K562 (cell line): ENCODE data around the gene ZNF862. TPM values are rescaled to one million over a fixed set of nuclear protein-coding genes. Genes with fewer than 3 reads are reported as not detected.
A peak's percentile ranks its signal among the peaks of the same experiment; 100 is the strongest.

ENCODE experiments used
- ATF3 ChIP-seq, 2 experiments: fragments of 450-650 bp in 1 of 2; sonication (generic) in 1 of 2; formaldehyde crosslinking in 1 of 2; IDR thresholded peaks in 1 of 2; conservative IDR thresholded peaks in 1 of 2; 2 replicates each; pipeline versions ENCODE4 v1.6.1 to v1.8.1; 2016 to 2023; ENCODE audit warnings: mild to moderate bottlenecking in 2 of 2, moderate library complexity in 2 of 2, inconsistent platforms in 1 of 2, missing genetic modification reagents in 1 of 2
- BCOR ChIP-seq: fragments of 450-650 bp; IDR thresholded peaks from 2 replicates; pipeline ENCODE4 v1.6.1; 2016
- CEBPG ChIP-seq, 3 experiments: fragments of 200-800 bp in 1 of 3; sonication (Bioruptor generic) in 1 of 3; sonication (generic) in 1 of 3; formaldehyde crosslinking in 1 of 3; IDR thresholded peaks in 2 of 3; conservative IDR thresholded peaks in 1 of 3; 2 replicates each; pipeline versions ENCODE4 v1.6.1 to v1.8.0; 2016 to 2022; ENCODE audit warnings: missing compliant biosample characterization in 2 of 3, missing genetic modification characterization in 2 of 3, mild to moderate bottlenecking in 1 of 3, missing genetic modification reagents in 1 of 3
- DMBX1 ChIP-seq: fragments of 250-450 bp; sonication (Bioruptor Pico); IDR thresholded peaks from 2 replicates; pipeline ENCODE4 v1.8.0; 2022; ENCODE audit warnings: inconsistent platforms, mild to moderate bottlenecking, moderate library complexity, borderline replicate concordance
- DNMT1 ChIP-seq: fragments of 450-650 bp; IDR thresholded peaks from 2 replicates; pipeline ENCODE4 v1.6.1; 2016; ENCODE audit warnings: antibody characterized with exemption, mild to moderate bottlenecking
- FOXA3 ChIP-seq, 2 experiments: fragments of 450-650 bp in 1 of 2; sonication (generic) in 1 of 2; formaldehyde crosslinking; IDR thresholded peaks in 1 of 2; conservative IDR thresholded peaks in 1 of 2; 2 replicates each; pipeline versions ENCODE4 v1.4.0 to v1.8.0; 2020 to 2022; ENCODE audit warnings: mild to moderate bottlenecking in 2 of 2, missing genetic modification reagents in 1 of 2
- HDAC8 ChIP-seq: fragments of 450-650 bp; IDR thresholded peaks from 2 replicates; pipeline ENCODE4 v1.6.1; 2016; ENCODE audit warnings: mild to moderate bottlenecking, missing genetic modification characterization, moderate library complexity, missing compliant biosample characterization
- IRF1 ChIP-seq: sonication (generic); formaldehyde crosslinking; IDR thresholded peaks from 2 replicates; pipeline ENCODE4 v1.8.0; 2022; ENCODE audit warnings: missing genetic modification reagents, mild to moderate bottlenecking, borderline replicate concordance
- ZFP30 ChIP-seq: fragments of 250-450 bp; sonication (Bioruptor Pico); IDR thresholded peaks from 2 replicates; pipeline ENCODE4 v1.8.0; 2022; ENCODE audit warnings: moderate library complexity, mild to moderate bottlenecking, inconsistent platforms, borderline replicate concordance
- ZNF124 ChIP-seq: sonication (generic); formaldehyde crosslinking; IDR thresholded peaks from 2 replicates; pipeline ENCODE4 v1.8.1; 2022; ENCODE audit warnings: missing genetic modification reagents
- ZNF143 ChIP-seq: sonication (generic); formaldehyde crosslinking; IDR thresholded peaks from 2 replicates; pipeline ENCODE4 v1.9.0; 2022; ENCODE audit warnings: mild to moderate bottlenecking, missing genetic modification reagents
- ZNF449 ChIP-seq: fragments of 250-450 bp; sonication (Bioruptor Pico); IDR thresholded peaks from 2 replicates; pipeline ENCODE4 v1.8.0; 2022; ENCODE audit warnings: moderate library complexity, mild to moderate bottlenecking, inconsistent platforms
- ZNF583 ChIP-seq: fragments of 250-450 bp; sonication (Bioruptor Pico); IDR thresholded peaks from 2 replicates; pipeline ENCODE4 v1.4.0; 2020
- ZNF707 ChIP-seq: fragments of 250-450 bp; sonication (Bioruptor Pico); conservative IDR thresholded peaks from 2 replicates; pipeline ENCODE4 v1.8.0; 2022; ENCODE audit warnings: inconsistent platforms, mild to moderate bottlenecking, moderate library complexity
- ZNF785 ChIP-seq: fragments of 250-450 bp; sonication (Bioruptor Pico); IDR thresholded peaks from 2 replicates; pipeline ENCODE4 v1.4.0; 2020; ENCODE audit warnings: mild to moderate bottlenecking
- polyA plus RNA-seq, 8 experiments: library from polyadenylated mRNA; depleted of rRNA in 4 of 8; stranded (reverse) in 5 of 8; unstranded in 3 of 8; fragments of >200 nt; fragmentation: Nextera tagmentation in 2 of 8; fragmentation: Illumina TruSeq in 1 of 8; extraction: Ambion mirVana in 2 of 8; extraction: Trizol in 1 of 8; gene quantifications; 2 replicates each; pipeline versions ENCODE4 v1.2.1 to v1.2.3, GENCODE V29; 2011 to 2014; ENCODE audit warnings: inconsistent platforms in 1 of 8, missing spikeins in 1 of 8
- total RNA-seq, 7 experiments: library from RNA; depleted of rRNA in 6 of 7; stranded (reverse); fragments of >200 nt in 6 of 7; fragmentation: Illumina TruSeq in 2 of 7; extraction: Trizol in 2 of 7; gene quantifications; 2 replicates each; pipeline versions ENCODE4 v1.2.1 to v1.2.3, GENCODE V29; 2011 to 2021; ENCODE audit warnings: low replicate concordance in 1 of 7
- TF ChIP-seq, protein P1 (sequence below), 3 experiments: fragments of 200-800 bp in 1 of 3; fragments of 250-450 bp in 1 of 3; fragments of 450-650 bp in 1 of 3; sonication (Bioruptor Pico) in 1 of 3; sonication (Bioruptor generic) in 1 of 3; formaldehyde crosslinking in 1 of 3; IDR thresholded peaks; 2 replicates each; pipeline versions ENCODE4 v1.6.1 to v1.8.0; 2016 to 2022; ENCODE audit warnings: mild to moderate bottlenecking in 2 of 3, missing genetic modification characterization in 2 of 3, missing compliant biosample characterization in 1 of 3, moderate library complexity in 1 of 3

The ZNF862 gene
- total and polyA plus RNA-seq, 9 of the 15 experiments (the other 6 are each of a cell fraction or from before 2014, with no cell fraction given): 1.1 to 3.9 (median 2.6) TPM

DNA sequence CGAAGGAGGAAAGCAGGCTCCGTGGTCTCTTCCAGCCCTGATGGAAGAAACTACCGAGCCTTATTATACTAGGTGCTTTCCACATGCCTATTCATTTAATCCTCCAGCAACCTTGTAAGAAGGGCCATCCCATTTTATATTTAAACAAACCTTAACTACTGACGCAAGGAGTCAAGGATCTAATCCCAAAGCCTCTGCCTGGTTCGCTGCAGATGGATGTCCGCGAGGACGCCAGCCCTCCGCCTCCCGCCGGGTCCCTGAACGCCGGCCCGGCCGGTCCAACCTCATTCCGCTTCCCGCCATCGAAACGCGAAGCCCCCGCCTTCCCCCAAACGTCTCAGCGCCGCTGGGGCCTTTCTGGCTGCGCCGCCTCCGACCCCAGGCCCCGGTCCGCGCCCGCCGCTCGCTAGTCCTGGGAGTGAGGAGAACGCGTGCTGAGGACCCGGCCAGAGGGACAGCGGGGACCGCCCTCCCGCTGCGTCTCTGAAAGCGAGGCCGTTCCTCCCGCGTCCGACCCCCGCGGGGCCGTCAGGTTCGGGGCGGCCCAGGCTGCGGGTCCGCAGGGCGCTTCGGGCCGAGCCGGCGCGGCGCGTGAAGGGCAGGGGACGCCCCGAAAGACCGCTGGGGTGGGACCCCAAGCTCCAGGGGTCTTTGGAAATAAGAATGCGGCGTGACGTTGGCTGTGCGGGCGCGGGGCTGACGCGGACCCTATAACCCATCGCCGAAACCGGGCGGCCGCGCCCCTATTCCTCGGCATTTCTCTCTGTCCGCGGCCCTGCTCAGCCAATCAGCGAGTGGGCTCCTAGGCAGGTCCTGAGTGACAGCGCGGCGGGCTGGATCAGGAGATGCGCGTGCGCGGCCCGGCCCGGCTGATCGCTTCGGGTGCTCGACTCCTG lies 35.1 kb downstream of the ZNF862 start, which contains the start of gene ATP6V0E2 (continued):
- TF ChIP-seq, protein P1, sequence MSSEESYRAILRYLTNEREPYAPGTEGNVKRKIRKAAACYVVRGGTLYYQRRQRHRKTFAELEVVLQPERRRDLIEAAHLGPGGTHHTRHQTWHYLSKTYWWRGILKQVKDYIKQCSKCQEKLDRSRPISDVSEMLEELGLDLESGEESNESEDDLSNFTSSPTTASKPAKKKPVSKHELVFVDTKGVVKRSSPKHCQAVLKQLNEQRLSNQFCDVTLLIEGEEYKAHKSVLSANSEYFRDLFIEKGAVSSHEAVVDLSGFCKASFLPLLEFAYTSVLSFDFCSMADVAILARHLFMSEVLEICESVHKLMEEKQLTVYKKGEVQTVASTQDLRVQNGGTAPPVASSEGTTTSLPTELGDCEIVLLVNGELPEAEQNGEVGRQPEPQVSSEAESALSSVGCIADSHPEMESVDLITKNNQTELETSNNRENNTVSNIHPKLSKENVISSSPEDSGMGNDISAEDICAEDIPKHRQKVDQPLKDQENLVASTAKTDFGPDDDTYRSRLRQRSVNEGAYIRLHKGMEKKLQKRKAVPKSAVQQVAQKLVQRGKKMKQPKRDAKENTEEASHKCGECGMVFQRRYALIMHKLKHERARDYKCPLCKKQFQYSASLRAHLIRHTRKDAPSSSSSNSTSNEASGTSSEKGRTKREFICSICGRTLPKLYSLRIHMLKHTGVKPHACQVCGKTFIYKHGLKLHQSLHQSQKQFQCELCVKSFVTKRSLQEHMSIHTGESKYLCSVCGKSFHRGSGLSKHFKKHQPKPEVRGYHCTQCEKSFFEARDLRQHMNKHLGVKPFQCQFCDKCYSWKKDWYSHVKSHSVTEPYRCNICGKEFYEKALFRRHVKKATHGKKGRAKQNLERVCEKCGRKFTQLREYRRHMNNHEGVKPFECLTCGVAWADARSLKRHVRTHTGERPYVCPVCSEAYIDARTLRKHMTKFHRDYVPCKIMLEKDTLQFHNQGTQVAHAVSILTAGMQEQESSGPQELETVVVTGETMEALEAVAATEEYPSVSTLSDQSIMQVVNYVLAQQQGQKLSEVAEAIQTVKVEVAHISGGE (CRISPR knock-in tag; IDR thresholded peaks at IDR 0.05): no peak
- TF ChIP-seq DMBX1 (CRISPR knock-in tag): no peak
- peak; percentile 48; the same call in 1 of the 2 replicates for TF ChIP-seq ZNF143 (CRISPR knock-in tag)
- no peak for TF ChIP-seq DNMT1
- TF ChIP-seq ZFP30: no peak
- 0 out of 2 replicates have a peak, but pooled peaks have one; percentile 43 for TF ChIP-seq ZNF583
- TF ChIP-seq ZNF449 (CRISPR knock-in tag): no peak
- TF ChIP-seq ZNF124 (CRISPR knock-in tag): no peak
- TF ChIP-seq ZNF707 (CRISPR knock-in tag): no peak
- peak; percentile 30; the same call in 1 of the 2 replicates for TF ChIP-seq BCOR
- no peak for TF ChIP-seq IRF1 (CRISPR knock-in tag)
- TF ChIP-seq ATF3 (IDR thresholded peaks at IDR 0.05): no peak
- no peak for TF ChIP-seq ATF3 (CRISPR knock-in tag; conservative IDR thresholded peaks at IDR 0.05)
- TF ChIP-seq CEBPG (CRISPR knock-in tag; IDR thresholded peaks at IDR 0.05): no peak
- TF ChIP-seq CEBPG (tag; conservative IDR thresholded peaks at IDR 0.05 in 1 of 2, IDR thresholded peaks at IDR 0.05 in 1 of 2): no peak
- 0 out of 2 replicates have a peak, but pooled peaks have one; percentile 68 for TF ChIP-seq HDAC8 (tag)
- no peak for TF ChIP-seq ZNF785 (CRISPR knock-in tag)
- peak in 1 of 2 experiments; percentile 74; a peak in 2 of 4 replicates for TF ChIP-seq FOXA3 (CRISPR knock-in tag; conservative IDR thresholded peaks at IDR 0.05 in 1 of 2, IDR thresholded peaks at IDR 0.05 in 1 of 2)
